Keratinocyte (primary cell): ENCODE results near the gene TIAM2. TPM values are rescaled to one million over a fixed set of nuclear protein-coding genes. Genes with fewer than 3 reads are reported as not detected.

Experiments used
- DNase-seq: peaks from one replicate; pipeline ENCODE4 v3.0.0-alpha.2; 2011; ENCODE audit warnings: low read depth, missing footprints, low spot score
- FAIRE-seq: peaks from 2 replicates; lab custom pipeline; 2011; peaks lifted over from hg19 to GRCh38; lab: Jason Lieb, UNC
- H2AFZ ChIP-seq: 2 replicates; pipeline ENCODE4 v1.6.0; 2012; ENCODE audit warnings: low read length, control low read depth, inconsistent platforms; ENCODE audit not compliant: control insufficient read depth
- H3K27ac ChIP-seq: 2 replicates; pipeline ENCODE4 v1.5.1; 2011; ENCODE audit warnings: low read length; ENCODE audit not compliant: control insufficient read depth, insufficient read depth
- H3K27me3 ChIP-seq: 3 replicates; pipeline ENCODE4 v1.6.0; 2011; ENCODE audit warnings: low read length; ENCODE audit not compliant: control insufficient read depth, insufficient read depth; ENCODE audit errors: extremely low read depth
- H3K36me3 ChIP-seq, 2 experiments: 2 replicates in 1 of 2; 3 replicates in 1 of 2; pipeline ENCODE4 v1.5.1; 2011; ENCODE audit warnings: low read length in 2 of 2, mild to moderate bottlenecking in 1 of 2; ENCODE audit not compliant: control insufficient read depth in 2 of 2, insufficient read depth in 2 of 2; ENCODE audit errors: extremely low read depth in 1 of 2
- H3K4me1 ChIP-seq: 3 replicates; pipeline ENCODE4 v1.5.1; 2011; ENCODE audit warnings: low read length; ENCODE audit not compliant: control insufficient read depth, insufficient read depth; ENCODE audit errors: extremely low read depth
- H3K4me2 ChIP-seq: 3 replicates; pipeline ENCODE4 v1.6.0; 2011; ENCODE audit warnings: low read depth, low read length; ENCODE audit not compliant: control insufficient read depth, insufficient read depth; ENCODE audit errors: extremely low read depth
- H3K4me3 ChIP-seq, 3 experiments: fragments of 200-600 bp in 1 of 3; sonication (generic) in 1 of 3; 2 replicates in 2 of 3; 3 replicates in 1 of 3; pipeline ENCODE4 v1.5.1; 2011 to 2016; ENCODE audit warnings: low read length in 3 of 3, mild to moderate bottlenecking in 3 of 3, control low read depth in 2 of 3, inconsistent platforms in 1 of 3, low read depth in 1 of 3, mixed read lengths in 1 of 3, mixed run types in 1 of 3, moderate library complexity in 1 of 3; ENCODE audit not compliant: control insufficient read depth in 2 of 3, insufficient read depth in 2 of 3; ENCODE audit errors: extremely low read depth in 1 of 3
- H3K79me2 ChIP-seq: 2 replicates; pipeline ENCODE4 v1.6.0; 2012; ENCODE audit warnings: low read length; ENCODE audit not compliant: control insufficient read depth, insufficient read depth
- H3K9ac ChIP-seq: 3 replicates; pipeline ENCODE4 v1.6.0; 2011; ENCODE audit warnings: low read length; ENCODE audit not compliant: control insufficient read depth, insufficient read depth; ENCODE audit errors: extremely low read depth
- H3K9me1 ChIP-seq: 3 replicates; pipeline ENCODE4 v1.6.0; 2011; ENCODE audit warnings: low read length; ENCODE audit not compliant: control insufficient read depth, insufficient read depth; ENCODE audit errors: extremely low read depth
- H3K9me3 ChIP-seq: 2 replicates; pipeline ENCODE4 v1.5.1; 2012; ENCODE audit warnings: low read depth, low read length; ENCODE audit not compliant: control insufficient read depth
- H4K20me1 ChIP-seq: 3 replicates; pipeline ENCODE4 v1.6.0; 2011; ENCODE audit warnings: low read length; ENCODE audit not compliant: control insufficient read depth, insufficient read depth; ENCODE audit errors: extremely low read depth
- CTCF ChIP-seq, 3 experiments: IDR thresholded peaks in 1 of 3; conservative IDR thresholded peaks in 1 of 3; optimal IDR thresholded peaks in 1 of 3; 2 replicates in 2 of 3; 3 replicates in 1 of 3; pipeline versions ENCODE3 to v1.5.1; 2011; ENCODE audit warnings: low read length in 3 of 3, mild to moderate bottlenecking in 3 of 3, moderate library complexity in 2 of 3, control low read depth in 1 of 3, inconsistent platforms in 1 of 3; ENCODE audit not compliant: insufficient read depth in 2 of 3; ENCODE audit errors: extremely low read depth in 1 of 3
- EZH2 ChIP-seq: IDR thresholded peaks from one replicate; pipeline ENCODE4 v1.6.1; 2012; ENCODE audit warnings: inconsistent platforms, mild to moderate bottlenecking, low read length, moderate library complexity
- dilution Hi-C: fragments of 300-500 bp; cut with MboI; formaldehyde crosslinking; loops from one replicate; pipeline ENCODE4 v1.7.0; 2020; ENCODE audit warnings: low sequenced_read_pairs; ENCODE audit not compliant: extremely low pct_ligation_motif_present
- polyA plus RNA-seq, 5 experiments: library from polyadenylated mRNA; depleted of rRNA in 3 of 5; stranded (reverse) in 3 of 5; stranded (forward) in 1 of 5; unstranded in 1 of 5; fragments of >200 nt; gene quantifications; 1 replicate in 1 of 5; 2 replicates in 3 of 5; 3 replicates in 1 of 5; pipeline versions ENCODE4 v1.2.1 to v1.2.3, GENCODE V29; 2011 to 2012; ENCODE audit warnings: missing spikeins in 2 of 5, low read depth in 1 of 5, low replicate concordance in 1 of 5

TIAM2 gene
- polyA plus RNA-seq, 1 donor (not counting 4 experiments of a cell fraction or from before 2014, with no cell fraction given) = 4.0 TPM

GRCh38 chr6:155163601-155164000 is 168.5 kb downstream of the TIAM2 start:
- Histone ChIP-seq H3K9ac (no peak overlapping the region), H3K9me1 (no peaks in the 10 kb centered on the region), H4K20me1 (no peaks in the 10 kb centered on the region), H3K4me1 (no peaks in the 10 kb centered on the region), H3K27me3 (no peaks in the 10 kb centered on the region), H3K9me3 (no peaks in the 10 kb centered on the region), H3K4me2 (no peak overlapping the region), H3K79me2 (no peaks in the 10 kb centered on the region), H3K27ac (no peak overlapping the region), H3K4me3 (no peak overlapping the region), H2AFZ (no peak overlapping the region), H3K36me3 (no peaks in the 10 kb centered on the region)
- FAIRE-seq = no peak
- TF ChIP-seq CTCF (optimal IDR thresholded peaks at IDR 0.05 in 1 of 3, IDR thresholded peaks at IDR 0.05 in 1 of 3, conservative IDR thresholded peaks at IDR 0.05 in 1 of 3; ENCODE audit: extremely low read depth in 1 of 3, insufficient read depth in 2 of 3, low read length in 3 of 3) = no peak
- no peak for TF ChIP-seq EZH2
- DNase-seq = no peak
- dilution Hi-C loops = no loop called here

GRCh38 chr6:155165029-155165710 is 170.1 kb downstream of the TIAM2 start:
- no peak for FAIRE-seq
- no peaks in the 10 kb centered on the region for H3K27me3 ChIP-seq

More at GRCh38 chr6:155165029-155165710, 170.1 kb downstream of the TIAM2 start:
- dilution Hi-C loops = no loop called here
- no peak overlapping the region for H2AFZ ChIP-seq
- no peak overlapping the region for H3K4me2 ChIP-seq
- H3K36me3 ChIP-seq = no peaks in the 10 kb centered on the region
- no peaks in the 10 kb centered on the region for H4K20me1 ChIP-seq
- no peak overlapping the region for H3K4me3 ChIP-seq
- no peaks in the 10 kb centered on the region for H3K4me1 ChIP-seq
- TF ChIP-seq CTCF (optimal IDR thresholded peaks at IDR 0.05 in 1 of 3, IDR thresholded peaks at IDR 0.05 in 1 of 3, conservative IDR thresholded peaks at IDR 0.05 in 1 of 3; ENCODE audit: extremely low read depth in 1 of 3, insufficient read depth in 2 of 3, low read length in 3 of 3) (no peak), EZH2 (no peak)
- H3K79me2 ChIP-seq = no peaks in the 10 kb centered on the region
- no peak for DNase-seq
- no peak overlapping the region for H3K27ac ChIP-seq
- no peaks in the 10 kb centered on the region for H3K9me1 ChIP-seq
- H3K9ac ChIP-seq = no peak overlapping the region
- no peaks in the 10 kb centered on the region for H3K9me3 ChIP-seq
